GM21447 (cell line): ENCODE data around the gene NBEAL2.
A peak's percentile ranks its signal among the peaks of the same experiment; 100 is the strongest.

Experiments
- ATAC-seq: cut with Tn5 transposase; IDR thresholded peaks from one replicate; pipeline ENCODE4 v1.9.1; 2021; ENCODE audit not compliant: unreplicated experiment

Gene NBEAL2

GRCh38 chr3:46978985-46979944 is at the start of gene NBEAL2:
NBEAL2 (plus strand) TSS chr3:46979666; CDS start chr3:46979862, 196 bp downstream.
- ATAC-seq = peak; percentile 68

DNA sequence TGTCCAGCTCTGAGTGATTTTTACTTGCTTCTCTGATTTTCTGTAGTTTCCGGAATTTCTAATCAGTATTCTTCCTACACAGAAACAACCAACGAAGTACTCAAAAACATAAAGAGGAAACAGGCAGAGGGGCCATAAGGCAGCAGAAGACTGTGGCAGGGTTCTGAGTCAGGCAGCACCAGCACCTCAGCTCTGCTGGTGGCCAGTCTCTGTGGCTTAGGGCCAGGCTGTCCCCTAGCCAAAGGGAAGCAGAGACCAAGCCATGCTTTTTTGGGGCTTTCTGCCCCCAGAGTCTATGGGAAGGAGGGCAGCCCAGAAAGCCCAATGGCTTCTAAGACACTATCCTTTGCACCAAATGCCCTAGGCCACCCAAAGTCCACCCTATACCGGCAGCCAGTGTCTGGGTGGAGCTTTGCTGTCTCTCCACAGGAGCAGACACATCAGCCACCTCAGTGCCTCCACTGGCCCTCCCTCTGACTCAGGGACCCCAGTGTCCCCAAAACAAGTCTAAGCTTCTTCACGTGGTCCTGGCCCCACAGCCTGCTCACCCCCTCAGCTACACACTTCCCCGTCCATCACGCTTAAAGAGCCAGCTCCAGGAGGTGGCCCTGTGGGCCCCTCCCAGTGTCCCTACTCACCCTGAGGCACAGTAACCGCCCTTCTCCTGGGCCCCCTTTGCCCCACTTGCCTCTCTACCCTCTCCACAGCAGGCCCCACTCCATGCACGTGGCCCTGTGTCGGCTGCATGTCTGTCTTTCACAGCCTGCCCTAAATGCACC is 49.1 kb upstream of the NBEAL2 start:
- ATAC-seq = no peak

DNA sequence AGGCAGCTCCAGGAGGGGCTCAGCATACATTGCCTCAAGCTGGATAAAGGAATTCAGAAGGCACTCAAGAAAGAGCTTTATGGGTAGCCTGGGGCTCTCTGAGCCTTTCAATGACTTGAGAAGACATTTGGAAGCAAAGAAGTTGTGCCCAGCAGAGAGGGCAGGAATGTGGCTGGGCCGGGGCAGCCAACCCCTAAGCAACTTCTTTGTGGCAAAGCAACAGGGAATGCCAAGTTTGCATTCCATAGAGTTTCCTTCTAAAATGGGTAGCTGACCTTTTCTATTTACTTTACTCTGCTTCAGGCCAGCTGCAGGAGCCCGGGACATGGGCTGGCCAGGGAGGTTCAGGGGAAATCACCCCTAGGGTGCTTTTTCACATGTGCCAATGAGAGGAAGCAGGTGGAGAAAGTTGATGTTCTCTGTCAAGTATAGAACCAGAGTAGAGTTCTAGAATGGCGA is 48.5 kb upstream of the NBEAL2 start:
- ATAC-seq = peak; percentile 27

GRCh38 chr3:46931631-46932331 is 47.7 kb upstream of the NBEAL2 start:
- ATAC-seq = no peak

DNA sequence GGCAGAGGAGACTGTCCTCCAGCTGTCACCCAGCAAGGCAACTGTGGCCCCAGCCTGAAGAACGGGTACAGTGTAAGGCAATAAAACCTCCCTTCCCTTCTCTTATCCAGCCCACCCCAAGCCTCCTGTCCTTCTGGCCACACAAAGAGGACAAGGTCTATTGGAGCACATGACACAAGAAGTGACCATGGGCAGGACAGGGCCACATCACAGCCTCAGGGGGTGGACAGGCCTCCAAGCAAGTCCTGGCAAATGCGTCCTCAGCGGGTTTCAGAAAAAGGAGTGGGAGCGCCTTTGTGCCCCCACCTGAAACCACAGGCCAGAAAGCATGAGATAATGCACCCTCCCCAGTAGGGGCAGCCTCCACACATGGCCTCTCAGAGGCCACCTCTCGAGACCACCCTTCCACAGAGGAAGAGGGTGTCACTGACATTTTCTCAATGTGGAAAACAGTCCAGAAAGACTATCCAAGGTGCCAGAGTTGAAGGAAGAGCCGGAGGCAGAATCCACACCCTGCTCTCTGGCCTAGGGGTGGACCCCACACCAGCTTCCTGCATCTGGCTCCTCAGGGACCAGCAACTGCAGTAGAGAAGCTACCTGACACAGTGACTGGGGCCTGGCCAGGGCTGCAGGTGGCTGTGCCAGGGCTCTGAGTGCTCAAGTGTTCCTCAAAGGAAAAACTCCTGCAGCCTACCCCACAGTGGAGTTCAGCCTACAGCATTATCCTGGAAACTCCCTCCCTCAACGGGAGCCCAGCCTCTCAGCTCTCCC is 46.8 kb upstream of the NBEAL2 start:
- ATAC-seq = no peak

- ATAC-seq = no peak
Observed at GRCh38 chr3:46933261-46933660, 46.2 kb upstream of the NBEAL2 start.

GRCh38 chr3:46934072-46934471 is 45.4 kb upstream of the NBEAL2 start:
- ATAC-seq = no peak

GRCh38 chr3:46934498-46935167 is 44.8 kb upstream of the NBEAL2 start:
- ATAC-seq = no peak

- ATAC-seq = no peak
Observed at GRCh38 chr3:46935168-46935858, 44.2 kb upstream of the NBEAL2 start.

DNA sequence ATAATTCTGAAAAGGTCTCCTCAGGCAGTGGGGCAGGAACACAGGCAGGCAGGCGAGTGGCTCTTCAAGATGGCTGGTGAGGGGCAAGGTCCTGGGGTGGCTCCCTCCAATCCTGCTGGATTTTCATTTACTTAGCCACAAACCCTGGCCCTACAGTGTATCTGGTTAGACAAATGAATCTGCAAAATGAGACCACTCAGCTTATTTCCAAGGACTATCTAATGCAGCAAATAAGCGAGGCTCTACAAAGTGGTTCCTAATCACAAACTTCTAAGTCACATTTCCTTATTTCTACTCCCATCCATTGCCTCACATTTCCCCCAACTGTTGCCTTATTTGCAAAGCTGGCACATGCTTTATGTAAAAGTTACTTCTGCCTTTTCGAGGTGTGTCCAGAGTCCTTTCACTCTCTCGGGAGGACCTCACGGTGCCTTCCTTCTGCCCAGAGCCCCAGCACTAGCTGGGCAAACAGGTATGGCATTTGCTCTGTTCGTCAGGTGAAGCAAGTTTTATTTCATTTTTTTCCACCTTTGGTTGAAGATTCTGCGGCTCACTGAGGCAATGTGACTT is 43.4 kb upstream of the NBEAL2 start:
- ATAC-seq = no peak

DNA sequence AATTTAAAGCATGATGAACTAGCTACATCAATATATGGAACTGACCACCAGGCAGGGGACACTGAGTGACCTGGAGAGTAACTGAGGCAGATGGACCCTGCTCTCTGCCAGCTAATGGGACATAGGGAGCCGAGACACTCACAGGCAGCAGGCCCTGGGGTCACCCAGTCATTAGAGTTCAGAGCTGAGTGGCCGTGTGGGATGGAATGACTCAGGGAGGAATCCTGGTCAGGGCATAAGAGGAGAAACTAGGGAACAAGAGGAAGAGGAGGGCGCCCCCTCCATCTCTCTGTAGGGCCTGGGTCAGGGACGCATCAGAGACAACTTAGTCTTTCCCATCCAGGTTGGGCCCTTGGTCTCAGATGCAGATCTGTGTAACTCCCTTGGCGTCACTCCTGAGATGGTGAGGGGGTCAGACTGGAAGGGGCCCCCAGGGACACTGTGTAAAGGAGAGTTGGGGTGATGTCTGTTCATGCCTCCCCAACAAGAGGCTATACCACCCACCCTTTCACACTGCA is 42.7 kb upstream of the NBEAL2 start:
- no peak for ATAC-seq

- ATAC-seq = no peak
Observed at GRCh38 chr3:46938118-46938517, 41.3 kb upstream of the NBEAL2 start.

DNA sequence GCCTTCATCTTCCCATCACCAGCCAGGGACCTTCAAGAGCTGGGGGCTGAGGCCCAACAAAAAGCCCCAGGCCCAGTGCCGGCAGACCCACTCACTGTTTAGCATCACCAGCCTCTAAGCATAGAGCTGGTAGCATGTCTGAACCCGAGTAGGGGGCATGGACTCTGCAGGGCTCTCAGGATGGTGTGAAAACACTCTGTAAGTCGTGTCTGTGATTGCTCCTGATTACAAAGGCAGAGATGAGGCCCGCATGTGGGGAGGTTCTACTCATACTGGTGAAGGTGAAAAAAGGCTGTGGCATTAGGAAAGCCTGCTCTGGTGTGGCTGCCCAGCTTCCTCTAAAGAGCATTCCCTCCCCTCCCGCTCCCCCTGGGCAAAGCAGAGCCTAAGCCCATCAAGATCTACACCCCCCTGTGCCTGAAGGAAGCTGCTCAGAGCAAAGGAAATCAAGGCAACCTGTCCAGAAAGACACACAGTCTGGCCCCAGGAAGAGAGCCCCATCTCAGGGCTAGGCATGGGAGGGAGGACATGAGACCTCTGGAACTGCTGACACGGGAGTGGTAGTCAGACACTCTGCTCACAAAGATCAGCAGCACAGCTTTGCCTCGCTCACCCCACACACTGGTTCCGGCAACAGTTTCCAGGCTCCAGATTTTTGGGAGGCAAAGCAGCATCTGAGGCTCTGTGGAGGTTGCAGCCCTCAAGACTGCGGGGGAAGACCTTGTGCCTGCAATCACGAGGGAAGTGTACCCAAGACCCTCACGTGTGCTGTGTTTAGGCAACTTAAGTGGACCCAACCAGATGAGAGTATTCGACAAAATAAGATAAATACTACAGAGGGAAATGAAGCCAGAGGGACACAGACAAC is 39.7 kb upstream of the NBEAL2 start:
- no peak for ATAC-seq

- no peak for ATAC-seq
Observed at GRCh38 chr3:46942076-46942475, 37.4 kb upstream of the NBEAL2 start.

GRCh38 chr3:46942481-46943236 is 36.8 kb upstream of the NBEAL2 start:
- no peak for ATAC-seq

- ATAC-seq = peak; percentile 54
Observed at GRCh38 chr3:46943237-46944187, 36.0 kb upstream of the NBEAL2 start.
